Psoas muscle (tissue), 8 donors: Measurements from ENCODE around the gene GCN1. TPM values are rescaled to one million over a fixed set of nuclear protein-coding genes. Genes with fewer than 3 reads are reported as not detected.
A peak's percentile ranks its signal among the peaks of the same experiment; 100 is the strongest.
"Not testable (repeated sequence)": the region's sequence is repeated elsewhere in the genome, so short reads cannot be mapped to it uniquely, and the experiment has no call there.

Experiments
- ATAC-seq, 4 donors: fragments of 200-7000 bp; cut with Tn5 transposase; one replicate each; pipeline ENCODE4 v1.9.1; 2020; ENCODE audit warnings: moderate library complexity in 3 of 4, mild to moderate bottlenecking in 2 of 4
- DNase-seq, 2 donors: peaks; one replicate each; pipeline ENCODE4 v3.0.0-alpha.2; 2020
- H3K27ac ChIP-seq: fragments of 200-600 bp; one replicate; pipeline ENCODE4 v1.8.0; 2022
- H3K27me3 ChIP-seq, 3 donors: fragments of 200-600 bp in 1 of 3; one replicate each; pipeline versions ENCODE4 v1.6.1 to v1.8.0; 2013 to 2022; ENCODE audit warnings: low read length in 2 of 3, mild to moderate bottlenecking in 2 of 3, moderate library complexity in 1 of 3; ENCODE audit not compliant: insufficient read depth in 3 of 3
- H3K36me3 ChIP-seq, 2 donors: fragments of 200-600 bp in 1 of 2; one replicate each; pipeline versions ENCODE4 v1.6.1 to v1.8.0; 2013 to 2022; ENCODE audit warnings: low read depth in 1 of 2, mild to moderate bottlenecking in 1 of 2, moderate library complexity in 1 of 2; ENCODE audit not compliant: insufficient read depth in 1 of 2
- H3K4me1 ChIP-seq: fragments of 200-600 bp; one replicate; pipeline ENCODE4 v1.8.0; 2022
- H3K4me3 ChIP-seq: fragments of 200-600 bp; one replicate; pipeline ENCODE4 v1.8.0; 2022; ENCODE audit warnings: mild to moderate bottlenecking
- H3K9me3 ChIP-seq: fragments of 200-600 bp; one replicate; pipeline ENCODE4 v1.8.0; 2022
- WGBS, 3 donors: extraction: QIAGEN DNeasy Blood & Tissue Kit; methylation state at CpG; one replicate each; pipeline versions ENCODE4 v1.1.6 to v1.1.7; 2013; 5-methylcytosine and 5-hydroxymethylcytosine counted together
- intact Hi-C, 2 donors: fragments of 100-400 bp; cut with DNase I; formaldehyde crosslinking; loops; one replicate each; pipeline versions ENCODE4 v1.11.0 to v1.14.2; 2022
- polyA plus RNA-seq, 3 donors: library from polyadenylated mRNA; stranded (reverse); fragments of 200-250 nt; gene quantifications; one replicate each; pipeline ENCODE4 v1.2.3, GENCODE V29; 2013
- total RNA-seq, 4 donors: library from RNA; stranded (reverse); fragmentation: NEBNext Ultra II Directional in 2 of 4; extraction: Animal tissue kit (Norgen Biotek cat#: 25700) in 2 of 4; gene quantifications; one replicate each; pipeline versions ENCODE4 v1.2.1 to v1.2.4, GENCODE V29; 2021 to 2023
- TF ChIP-seq, protein P1 (sequence below): fragments of 200-600 bp; IDR thresholded peaks from one replicate; pipeline ENCODE4 v1.8.0; 2022; ENCODE audit warnings: antibody characterized with exemption
- donor health status: healthy with polysubstance abuse.
- donor health status: DM: no; HTN: no; CAD: no; lungs with moderate emphysema.
- donor health status: Bipolar disorder and iron deficiency.
- donor health status: healthy.
- donor health status: DM: yes; HTN: yes; CAD: no.
- donor health status: DM: no; HTN: no; CAD: no.
- donor health status: DM: no; HTN: no; CAD: no.
- donor health status: DM: yes; HTN: yes; CAD: no.

The GCN1 gene
- total and polyA plus RNA-seq, 7 donors = 19.6 to 80.9 (median 63.1) TPM

DNA sequence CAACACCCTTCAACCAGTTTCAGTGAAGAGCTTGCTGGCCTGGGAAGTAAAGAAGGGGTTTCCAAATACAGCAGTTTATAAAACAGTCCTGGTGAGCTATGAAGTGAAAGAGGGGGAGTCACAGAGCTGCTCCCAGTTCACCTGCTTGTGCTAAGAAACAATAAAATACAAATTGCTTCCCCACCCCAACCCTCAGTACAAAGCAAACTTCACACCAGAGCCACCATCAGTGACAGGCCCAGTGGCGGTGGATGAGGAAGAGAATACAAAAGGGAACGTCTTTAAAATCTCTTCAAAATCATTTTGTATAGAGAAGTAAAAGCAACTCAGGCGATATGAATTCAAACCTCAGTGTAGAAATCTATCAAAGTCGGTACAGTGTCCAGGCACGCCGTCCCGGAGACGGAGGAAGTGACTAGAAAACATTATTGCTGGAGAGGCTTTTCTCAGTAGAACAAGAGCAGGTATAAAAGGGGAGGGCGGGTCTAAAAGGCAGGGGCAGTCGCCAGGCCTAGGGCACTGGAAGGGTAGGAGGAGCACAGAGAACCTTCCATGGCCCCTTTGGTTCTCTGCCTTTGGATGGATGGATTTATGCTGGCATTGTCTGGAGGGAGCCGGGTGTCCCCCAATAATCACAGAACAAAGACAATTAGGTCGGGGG is 16.9 kb upstream of the GCN1 start:
- Histone ChIP-seq H3K4me1 (no peaks in the 10 kb centered on the region), H3K36me3 (peaks cover 16 to 77% of the 10 kb centered on the region in 2 donors), H3K4me3 (no peak overlapping the region), H3K9me3 (no peaks in the 10 kb centered on the region), H3K27me3 (no peaks in the 10 kb centered on the region), H3K27ac (no peak overlapping the region)
- DNase-seq (no peak), ATAC-seq (no peak)
- intact Hi-C loops = no loop called here
- 86 to 92% (median 90%) methylated on average over 12 of the region's 12 CpGs for WGBS, 3 donors
- TF ChIP-seq, protein P1, sequence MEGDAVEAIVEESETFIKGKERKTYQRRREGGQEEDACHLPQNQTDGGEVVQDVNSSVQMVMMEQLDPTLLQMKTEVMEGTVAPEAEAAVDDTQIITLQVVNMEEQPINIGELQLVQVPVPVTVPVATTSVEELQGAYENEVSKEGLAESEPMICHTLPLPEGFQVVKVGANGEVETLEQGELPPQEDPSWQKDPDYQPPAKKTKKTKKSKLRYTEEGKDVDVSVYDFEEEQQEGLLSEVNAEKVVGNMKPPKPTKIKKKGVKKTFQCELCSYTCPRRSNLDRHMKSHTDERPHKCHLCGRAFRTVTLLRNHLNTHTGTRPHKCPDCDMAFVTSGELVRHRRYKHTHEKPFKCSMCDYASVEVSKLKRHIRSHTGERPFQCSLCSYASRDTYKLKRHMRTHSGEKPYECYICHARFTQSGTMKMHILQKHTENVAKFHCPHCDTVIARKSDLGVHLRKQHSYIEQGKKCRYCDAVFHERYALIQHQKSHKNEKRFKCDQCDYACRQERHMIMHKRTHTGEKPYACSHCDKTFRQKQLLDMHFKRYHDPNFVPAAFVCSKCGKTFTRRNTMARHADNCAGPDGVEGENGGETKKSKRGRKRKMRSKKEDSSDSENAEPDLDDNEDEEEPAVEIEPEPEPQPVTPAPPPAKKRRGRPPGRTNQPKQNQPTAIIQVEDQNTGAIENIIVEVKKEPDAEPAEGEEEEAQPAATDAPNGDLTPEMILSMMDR = no peak

DNA sequence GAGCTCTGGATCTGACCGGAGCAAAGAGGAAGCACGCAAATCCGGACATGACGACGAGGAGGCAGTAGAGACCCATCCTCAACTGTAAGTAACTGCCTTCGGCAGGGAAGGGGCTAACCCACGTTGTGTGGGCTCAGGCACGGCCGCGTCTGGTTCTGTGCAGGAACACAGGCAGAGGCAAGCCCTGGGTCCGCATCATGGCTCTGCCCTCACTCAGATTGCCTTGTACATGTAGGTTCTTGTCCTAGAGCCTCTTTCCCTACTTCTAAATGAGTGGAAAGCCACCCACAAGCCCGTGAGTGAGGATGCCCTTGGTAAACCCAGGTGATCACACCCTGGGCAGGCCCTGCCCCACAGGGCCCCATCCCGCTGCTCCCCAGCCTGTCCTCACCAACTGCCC is 15.3 kb upstream of the GCN1 start:
- Histone ChIP-seq H3K27me3 (no peaks in the 10 kb centered on the region), H3K4me1 (no peaks in the 10 kb centered on the region), H3K27ac (no peak overlapping the region), H3K36me3 (peaks cover 10 to 62% of the 10 kb centered on the region in 2 donors), H3K4me3 (no peak overlapping the region), H3K9me3 (no peaks in the 10 kb centered on the region)
- TF ChIP-seq, protein P1 = no peak
- ATAC-seq = peak in 2 of 4 donors; percentile 6 to 11
- 89 to 94% (median 91%) methylated on average over 13 of the region's 13 CpGs for WGBS, 3 donors
- intact Hi-C loops = no loop called here
- DNase-seq = no peak

DNA sequence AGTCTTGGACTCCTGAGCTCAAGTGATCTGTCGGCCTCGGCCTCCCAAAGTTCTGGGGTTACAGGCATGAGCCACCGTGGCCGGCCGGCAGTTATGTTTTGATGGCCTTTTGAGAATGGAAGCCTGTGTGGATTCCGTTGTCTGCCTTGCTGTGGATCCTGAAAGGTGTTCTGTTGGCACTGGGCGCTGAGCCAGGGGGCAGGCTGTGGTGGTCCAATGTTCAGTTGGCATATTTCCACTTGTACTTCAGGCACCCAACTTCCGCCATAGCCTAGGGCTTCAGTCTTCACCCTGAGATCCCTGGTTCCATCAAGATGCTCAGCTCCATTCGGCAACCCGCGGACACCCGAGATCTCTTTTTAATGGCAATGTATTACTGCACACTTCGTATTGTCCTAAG is 12.7 kb upstream of the GCN1 start:
- Histone ChIP-seq H3K27ac (no peak overlapping the region), H3K4me1 (no peaks in the 10 kb centered on the region), H3K4me3 (no peak overlapping the region), H3K36me3 (peaks cover 3 to 36% of the 10 kb centered on the region in 2 donors), H3K9me3 (no peaks in the 10 kb centered on the region), H3K27me3 (no peaks in the 10 kb centered on the region)
- TF ChIP-seq, protein P1 = no peak
- no peak for DNase-seq
- no peak for ATAC-seq
- intact Hi-C loops = no loop called here
- 94 to 96% (median 95%) methylated on average over 13 of the region's 13 CpGs for WGBS, 3 donors

DNA sequence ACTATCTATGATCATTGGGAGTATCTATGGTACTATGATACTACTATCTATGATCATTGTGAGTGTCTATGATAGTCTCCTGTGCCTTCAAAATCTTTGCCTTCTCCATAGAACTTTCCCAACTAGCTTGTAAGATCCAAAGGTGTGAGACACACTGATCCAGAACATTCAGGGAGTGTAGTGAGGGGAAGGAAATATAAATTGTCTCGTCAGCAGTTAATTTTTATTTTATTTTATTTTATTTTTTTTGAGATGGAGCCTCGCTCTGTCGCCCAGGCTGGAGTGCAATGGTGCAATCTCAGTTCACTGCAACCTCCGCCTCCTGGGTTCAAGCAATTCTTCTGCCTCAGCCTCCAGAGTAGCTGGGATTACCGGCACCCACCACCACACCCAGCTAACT is 12.3 kb upstream of the GCN1 start:
- H3K9me3 ChIP-seq, H3K27me3 ChIP-seq, ATAC-seq, DNase-seq, H3K4me3 ChIP-seq, H3K27ac ChIP-seq, intact Hi-C loops, H3K4me1 ChIP-seq: not testable (repeated sequence)
- H3K36me3 ChIP-seq = peaks cover 3 to 31% of the 10 kb centered on the region in 2 donors
- 93 to 96% (median 93%) methylated on average over 5 of the region's 5 CpGs for WGBS, 3 donors

DNA sequence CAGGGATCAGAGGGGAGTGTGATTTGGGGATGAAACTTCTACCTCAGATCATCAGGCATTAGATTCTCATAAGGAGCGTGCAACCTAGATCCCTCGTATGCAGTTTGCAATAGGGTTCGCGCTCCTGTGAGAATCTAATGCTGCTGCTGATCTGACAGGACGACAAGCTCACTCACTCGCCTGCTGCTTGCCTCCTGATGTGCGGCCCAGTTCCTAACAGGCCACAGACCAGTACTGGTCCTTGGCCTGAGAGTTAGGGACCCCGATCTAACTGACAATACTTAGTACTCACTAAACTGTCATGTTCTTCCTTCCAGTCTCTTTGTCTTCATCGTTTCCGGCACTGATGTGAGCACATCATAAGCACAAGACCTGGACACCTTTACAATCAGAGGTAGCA is 11.7 kb upstream of the GCN1 start:
- intact Hi-C loops = no loop called here
- ATAC-seq = no peak
- TF ChIP-seq, protein P1 = no peak
- peaks cover 3 to 26% of the 10 kb centered on the region in 2 donors for H3K36me3 ChIP-seq
- H3K4me3 ChIP-seq = no peak overlapping the region
- H3K4me1 ChIP-seq = no peaks in the 10 kb centered on the region
- no peaks in the 10 kb centered on the region for H3K9me3 ChIP-seq
- H3K27me3 ChIP-seq = no peaks in the 10 kb centered on the region
- H3K27ac ChIP-seq = no peak overlapping the region
- WGBS, 3 donors = 95% methylated on average over 10 of the region's 10 CpGs
- no peak for DNase-seq
